HepG2 (cell line): ENCODE data around the gene CFL1. TPM values are rescaled to one million over a fixed set of nuclear protein-coding genes. Genes with fewer than 3 reads are reported as not detected.

ENCODE experiments used
- REL ChIP-seq: sonication (generic); formaldehyde crosslinking; conservative IDR thresholded peaks from 2 replicates; pipeline ENCODE4 v1.8.0; 2022; ENCODE audit warnings: mild to moderate bottlenecking, missing genetic modification reagents, moderate library complexity
- ZIK1 ChIP-seq: sonication (generic); formaldehyde crosslinking; IDR thresholded peaks from 2 replicates; pipeline ENCODE4 v1.5.0; 2020; ENCODE audit warnings: mild to moderate bottlenecking, low read depth, missing genetic modification reagents, borderline replicate concordance
- ZMAT3 ChIP-seq: sonication (generic); formaldehyde crosslinking; conservative IDR thresholded peaks from 2 replicates; pipeline ENCODE4 v1.7.0; 2021; ENCODE audit warnings: missing genetic modification reagents
- ZNF180 ChIP-seq: sonication (generic); formaldehyde crosslinking; IDR thresholded peaks from 2 replicates; pipeline ENCODE4 v1.4.0; 2020; ENCODE audit warnings: low read depth, missing genetic modification reagents, borderline replicate concordance
- ZNF768 ChIP-seq: sonication (generic); formaldehyde crosslinking; IDR thresholded peaks from 2 replicates; pipeline ENCODE4 v1.4.0; 2020; ENCODE audit warnings: missing genetic modification reagents
- polyA plus RNA-seq, 8 experiments: library from polyadenylated mRNA; depleted of rRNA in 3 of 8; stranded (reverse) in 7 of 8; unstranded in 1 of 8; fragments of >200 nt; fragmentation: Illumina TruSeq in 4 of 8; extraction: Trizol in 4 of 8; gene quantifications; 2 replicates each; pipeline versions ENCODE4 v1.2.1 to v1.2.3, GENCODE V29; 2011 to 2016; ENCODE audit warnings: low read depth in 4 of 8, missing spikeins in 1 of 8, mixed read lengths in 1 of 8; ENCODE audit not compliant: insufficient read depth in 1 of 8
- total RNA-seq, 5 experiments: library from RNA; depleted of rRNA; stranded (reverse); fragments of >200 nt; fragmentation: Illumina TruSeq; extraction: Trizol; gene quantifications; 2 replicates each; pipeline ENCODE4 v1.2.3, GENCODE V29; 2016; ENCODE audit warnings: low read depth in 1 of 5
- TF ChIP-seq, protein P1 (sequence below): sonication (generic); formaldehyde crosslinking; IDR thresholded peaks from 2 replicates; pipeline ENCODE4 v1.4.0; 2020; ENCODE audit warnings: missing genetic modification reagents
- TF ChIP-seq, protein P2 (sequence below): sonication (generic); formaldehyde crosslinking; IDR thresholded peaks from 2 replicates; pipeline ENCODE4 v1.4.0; 2020; ENCODE audit warnings: mild to moderate bottlenecking, low read depth, missing genetic modification reagents
- TF ChIP-seq, protein P3 (sequence below): sonication (generic); formaldehyde crosslinking; conservative IDR thresholded peaks from 2 replicates; pipeline ENCODE4 v1.8.1; 2023; ENCODE audit warnings: missing genetic modification reagents
- TF ChIP-seq, protein P4 (sequence below): sonication (generic); formaldehyde crosslinking; IDR thresholded peaks from 2 replicates; pipeline ENCODE4 v1.4.0; 2020; ENCODE audit warnings: missing genetic modification reagents
- TF ChIP-seq, protein P5 (sequence below): sonication (generic); formaldehyde crosslinking; IDR thresholded peaks from 2 replicates; pipeline ENCODE4 v1.5.0; 2020; ENCODE audit warnings: mild to moderate bottlenecking, missing genetic modification reagents
- TF ChIP-seq, protein P6 (sequence below): sonication (generic); formaldehyde crosslinking; IDR thresholded peaks from 2 replicates; pipeline ENCODE4 v1.8.0; 2022; ENCODE audit warnings: missing genetic modification reagents, low read depth, mild to moderate bottlenecking, borderline replicate concordance

CFL1 gene
- total and polyA plus RNA-seq, 2 of the 13 experiments (the other 11 are each of a cell fraction or from before 2014, with no cell fraction given) = 379 to 383 TPM

DNA sequence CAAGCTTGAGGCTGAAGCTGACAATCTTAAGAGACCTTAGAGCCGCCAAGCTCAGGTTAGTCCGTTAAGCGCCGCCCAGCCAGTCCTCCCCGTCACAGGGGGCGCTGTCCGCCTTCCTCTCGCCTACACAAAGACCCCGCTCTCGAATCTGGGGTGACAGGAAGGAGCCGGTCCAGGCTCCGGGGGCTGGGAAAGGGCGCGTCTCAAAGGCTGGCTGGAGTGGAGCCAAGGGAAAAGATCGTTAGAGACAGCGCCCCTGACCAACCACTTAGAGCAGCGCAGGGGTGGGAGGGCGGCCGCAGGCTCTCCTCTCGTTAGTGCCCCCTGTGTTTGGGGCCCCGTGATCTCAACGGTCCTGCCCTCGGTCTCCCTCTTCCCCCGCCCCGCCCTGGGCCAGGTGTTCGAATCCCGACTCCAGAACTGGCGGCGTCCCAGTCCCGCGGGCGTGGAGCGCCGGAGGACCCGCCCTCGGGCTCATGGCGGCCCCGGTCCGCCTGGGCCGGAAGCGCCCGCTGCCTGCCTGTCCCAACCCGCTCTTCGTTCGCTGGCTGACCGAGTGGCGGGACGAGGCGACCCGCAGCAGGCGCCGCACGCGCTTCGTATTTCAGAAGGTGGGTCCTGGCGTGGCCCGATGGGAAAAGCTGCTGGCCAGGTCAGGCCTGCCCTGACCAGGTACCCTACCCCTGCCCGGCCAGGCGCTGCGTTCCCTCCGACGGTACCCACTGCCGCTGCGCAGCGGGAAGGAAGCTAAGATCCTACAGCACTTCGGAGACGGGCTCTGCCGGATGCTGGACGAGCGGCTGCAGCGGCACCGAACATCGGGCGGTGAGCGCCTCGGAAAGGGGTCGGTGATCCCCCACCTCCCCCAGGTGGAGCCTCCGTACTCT, 2.5 kb upstream of the CFL1 start, which contains the start of gene MUS81 (continued):
- TF ChIP-seq, protein P1, sequence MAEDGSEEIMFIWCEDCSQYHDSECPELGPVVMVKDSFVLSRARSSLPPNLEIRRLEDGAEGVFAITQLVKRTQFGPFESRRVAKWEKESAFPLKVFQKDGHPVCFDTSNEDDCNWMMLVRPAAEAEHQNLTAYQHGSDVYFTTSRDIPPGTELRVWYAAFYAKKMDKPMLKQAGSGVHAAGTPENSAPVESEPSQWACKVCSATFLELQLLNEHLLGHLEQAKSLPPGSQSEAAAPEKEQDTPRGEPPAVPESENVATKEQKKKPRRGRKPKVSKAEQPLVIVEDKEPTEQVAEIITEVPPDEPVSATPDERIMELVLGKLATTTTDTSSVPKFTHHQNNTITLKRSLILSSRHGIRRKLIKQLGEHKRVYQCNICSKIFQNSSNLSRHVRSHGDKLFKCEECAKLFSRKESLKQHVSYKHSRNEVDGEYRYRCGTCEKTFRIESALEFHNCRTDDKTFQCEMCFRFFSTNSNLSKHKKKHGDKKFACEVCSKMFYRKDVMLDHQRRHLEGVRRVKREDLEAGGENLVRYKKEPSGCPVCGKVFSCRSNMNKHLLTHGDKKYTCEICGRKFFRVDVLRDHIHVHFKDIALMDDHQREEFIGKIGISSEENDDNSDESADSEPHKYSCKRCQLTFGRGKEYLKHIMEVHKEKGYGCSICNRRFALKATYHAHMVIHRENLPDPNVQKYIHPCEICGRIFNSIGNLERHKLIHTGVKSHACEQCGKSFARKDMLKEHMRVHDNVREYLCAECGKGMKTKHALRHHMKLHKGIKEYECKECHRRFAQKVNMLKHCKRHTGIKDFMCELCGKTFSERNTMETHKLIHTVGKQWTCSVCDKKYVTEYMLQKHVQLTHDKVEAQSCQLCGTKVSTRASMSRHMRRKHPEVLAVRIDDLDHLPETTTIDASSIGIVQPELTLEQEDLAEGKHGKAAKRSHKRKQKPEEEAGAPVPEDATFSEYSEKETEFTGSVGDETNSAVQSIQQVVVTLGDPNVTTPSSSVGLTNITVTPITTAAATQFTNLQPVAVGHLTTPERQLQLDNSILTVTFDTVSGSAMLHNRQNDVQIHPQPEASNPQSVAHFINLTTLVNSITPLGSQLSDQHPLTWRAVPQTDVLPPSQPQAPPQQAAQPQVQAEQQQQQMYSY (CRISPR knock-in tag) = peak; percentile 91
- no peak for TF ChIP-seq ZMAT3 (CRISPR knock-in tag)
- no peak for TF ChIP-seq ZNF180 (CRISPR knock-in tag)
- TF ChIP-seq, protein P2, sequence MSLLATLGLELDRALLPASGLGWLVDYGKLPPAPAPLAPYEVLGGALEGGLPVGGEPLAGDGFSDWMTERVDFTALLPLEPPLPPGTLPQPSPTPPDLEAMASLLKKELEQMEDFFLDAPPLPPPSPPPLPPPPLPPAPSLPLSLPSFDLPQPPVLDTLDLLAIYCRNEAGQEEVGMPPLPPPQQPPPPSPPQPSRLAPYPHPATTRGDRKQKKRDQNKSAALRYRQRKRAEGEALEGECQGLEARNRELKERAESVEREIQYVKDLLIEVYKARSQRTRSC (CRISPR knock-in tag) = no peak
- TF ChIP-seq ZIK1 (CRISPR knock-in tag) = no peak
- TF ChIP-seq, protein P3, sequence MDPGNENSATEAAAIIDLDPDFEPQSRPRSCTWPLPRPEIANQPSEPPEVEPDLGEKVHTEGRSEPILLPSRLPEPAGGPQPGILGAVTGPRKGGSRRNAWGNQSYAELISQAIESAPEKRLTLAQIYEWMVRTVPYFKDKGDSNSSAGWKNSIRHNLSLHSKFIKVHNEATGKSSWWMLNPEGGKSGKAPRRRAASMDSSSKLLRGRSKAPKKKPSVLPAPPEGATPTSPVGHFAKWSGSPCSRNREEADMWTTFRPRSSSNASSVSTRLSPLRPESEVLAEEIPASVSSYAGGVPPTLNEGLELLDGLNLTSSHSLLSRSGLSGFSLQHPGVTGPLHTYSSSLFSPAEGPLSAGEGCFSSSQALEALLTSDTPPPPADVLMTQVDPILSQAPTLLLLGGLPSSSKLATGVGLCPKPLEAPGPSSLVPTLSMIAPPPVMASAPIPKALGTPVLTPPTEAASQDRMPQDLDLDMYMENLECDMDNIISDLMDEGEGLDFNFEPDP = 0 out of 2 replicates have a peak, but pooled peaks have one; percentile 55
- TF ChIP-seq, protein P4, sequence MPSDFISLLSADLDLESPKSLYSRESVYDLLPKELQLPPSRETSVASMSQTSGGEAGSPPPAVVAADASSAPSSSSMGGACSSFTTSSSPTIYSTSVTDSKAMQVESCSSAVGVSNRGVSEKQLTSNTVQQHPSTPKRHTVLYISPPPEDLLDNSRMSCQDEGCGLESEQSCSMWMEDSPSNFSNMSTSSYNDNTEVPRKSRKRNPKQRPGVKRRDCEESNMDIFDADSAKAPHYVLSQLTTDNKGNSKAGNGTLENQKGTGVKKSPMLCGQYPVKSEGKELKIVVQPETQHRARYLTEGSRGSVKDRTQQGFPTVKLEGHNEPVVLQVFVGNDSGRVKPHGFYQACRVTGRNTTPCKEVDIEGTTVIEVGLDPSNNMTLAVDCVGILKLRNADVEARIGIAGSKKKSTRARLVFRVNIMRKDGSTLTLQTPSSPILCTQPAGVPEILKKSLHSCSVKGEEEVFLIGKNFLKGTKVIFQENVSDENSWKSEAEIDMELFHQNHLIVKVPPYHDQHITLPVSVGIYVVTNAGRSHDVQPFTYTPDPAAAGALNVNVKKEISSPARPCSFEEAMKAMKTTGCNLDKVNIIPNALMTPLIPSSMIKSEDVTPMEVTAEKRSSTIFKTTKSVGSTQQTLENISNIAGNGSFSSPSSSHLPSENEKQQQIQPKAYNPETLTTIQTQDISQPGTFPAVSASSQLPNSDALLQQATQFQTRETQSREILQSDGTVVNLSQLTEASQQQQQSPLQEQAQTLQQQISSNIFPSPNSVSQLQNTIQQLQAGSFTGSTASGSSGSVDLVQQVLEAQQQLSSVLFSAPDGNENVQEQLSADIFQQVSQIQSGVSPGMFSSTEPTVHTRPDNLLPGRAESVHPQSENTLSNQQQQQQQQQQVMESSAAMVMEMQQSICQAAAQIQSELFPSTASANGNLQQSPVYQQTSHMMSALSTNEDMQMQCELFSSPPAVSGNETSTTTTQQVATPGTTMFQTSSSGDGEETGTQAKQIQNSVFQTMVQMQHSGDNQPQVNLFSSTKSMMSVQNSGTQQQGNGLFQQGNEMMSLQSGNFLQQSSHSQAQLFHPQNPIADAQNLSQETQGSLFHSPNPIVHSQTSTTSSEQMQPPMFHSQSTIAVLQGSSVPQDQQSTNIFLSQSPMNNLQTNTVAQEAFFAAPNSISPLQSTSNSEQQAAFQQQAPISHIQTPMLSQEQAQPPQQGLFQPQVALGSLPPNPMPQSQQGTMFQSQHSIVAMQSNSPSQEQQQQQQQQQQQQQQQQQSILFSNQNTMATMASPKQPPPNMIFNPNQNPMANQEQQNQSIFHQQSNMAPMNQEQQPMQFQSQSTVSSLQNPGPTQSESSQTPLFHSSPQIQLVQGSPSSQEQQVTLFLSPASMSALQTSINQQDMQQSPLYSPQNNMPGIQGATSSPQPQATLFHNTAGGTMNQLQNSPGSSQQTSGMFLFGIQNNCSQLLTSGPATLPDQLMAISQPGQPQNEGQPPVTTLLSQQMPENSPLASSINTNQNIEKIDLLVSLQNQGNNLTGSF (CRISPR knock-in tag) = peak; percentile 36
- TF ChIP-seq REL (CRISPR knock-in tag) = peak; percentile 73; the same call in 1 of the 2 replicates
- TF ChIP-seq, protein P5, sequence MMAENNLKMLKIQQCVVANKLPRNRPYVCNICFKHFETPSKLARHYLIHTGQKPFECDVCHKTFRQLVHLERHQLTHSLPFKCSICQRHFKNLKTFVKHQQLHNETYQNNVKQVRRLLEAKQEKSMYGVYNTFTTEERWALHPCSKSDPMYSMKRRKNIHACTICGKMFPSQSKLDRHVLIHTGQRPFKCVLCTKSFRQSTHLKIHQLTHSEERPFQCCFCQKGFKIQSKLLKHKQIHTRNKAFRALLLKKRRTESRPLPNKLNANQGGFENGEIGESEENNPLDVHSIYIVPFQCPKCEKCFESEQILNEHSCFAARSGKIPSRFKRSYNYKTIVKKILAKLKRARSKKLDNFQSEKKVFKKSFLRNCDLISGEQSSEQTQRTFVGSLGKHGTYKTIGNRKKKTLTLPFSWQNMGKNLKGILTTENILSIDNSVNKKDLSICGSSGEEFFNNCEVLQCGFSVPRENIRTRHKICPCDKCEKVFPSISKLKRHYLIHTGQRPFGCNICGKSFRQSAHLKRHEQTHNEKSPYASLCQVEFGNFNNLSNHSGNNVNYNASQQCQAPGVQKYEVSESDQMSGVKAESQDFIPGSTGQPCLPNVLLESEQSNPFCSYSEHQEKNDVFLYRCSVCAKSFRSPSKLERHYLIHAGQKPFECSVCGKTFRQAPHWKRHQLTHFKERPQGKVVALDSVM = no peak
- TF ChIP-seq, protein P6, sequence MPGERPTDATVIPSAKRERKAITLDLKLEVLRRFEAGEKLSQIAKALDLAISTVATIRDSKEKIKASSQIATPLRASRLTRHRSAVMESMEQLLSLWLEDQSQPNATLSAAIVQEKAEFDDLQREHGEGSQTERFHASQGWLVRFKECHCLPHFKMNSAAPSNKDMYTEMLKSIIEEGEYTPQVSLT (CRISPR knock-in tag) = no peak
- no peak; the same call in 1 of the 2 replicates for TF ChIP-seq ZNF768 (CRISPR knock-in tag)
